SK-N-MC (cell line): Measurements from ENCODE around the gene CENPU.

Experiments
- EZH2 ChIP-seq: fragments of 200-600 bp; sonication (generic); IDR thresholded peaks from one replicate; pipeline ENCODE4 v1.6.1; 2017; ENCODE audit warnings: antibody characterized with exemption
- POLR2AphosphoS5 ChIP-seq: IDR thresholded peaks from 2 replicates; pipeline ENCODE4 v1.6.1; 2012; ENCODE audit warnings: mild to moderate bottlenecking, low read depth, low read length, borderline replicate concordance

DNA sequence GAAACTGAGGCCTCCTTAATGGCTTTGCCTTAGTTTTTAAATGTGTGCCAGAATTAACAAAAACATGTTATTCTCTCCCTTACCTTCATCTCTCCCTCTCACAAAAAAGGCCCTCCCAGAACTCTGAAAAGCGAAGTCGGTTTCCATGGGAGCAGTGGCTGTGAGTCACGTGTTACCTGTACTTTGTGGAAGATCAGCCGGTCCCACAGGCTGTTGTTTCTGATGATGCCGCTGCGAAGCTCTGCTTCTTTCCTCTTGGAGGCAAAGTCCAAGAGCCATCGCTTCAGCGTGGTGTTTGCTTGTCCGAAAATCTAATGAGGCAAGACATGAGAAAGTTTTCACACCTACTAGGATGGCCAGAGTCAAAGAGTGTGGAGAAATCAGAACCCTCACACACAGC is 32.5 kb upstream of the CENPU start:
- TF ChIP-seq POLR2AphosphoS5, result no peak
- no peak for TF ChIP-seq EZH2
